Neural progenitor cell (in vitro differentiated cells): ENCODE results near the gene UGT1A8.

ENCODE experiments used
- EZH2 ChIP-seq: fragments of 200-600 bp; sonication (generic); IDR thresholded peaks from 2 replicates; pipeline ENCODE4 v1.6.1; 2017; ENCODE audit warnings: antibody characterized with exemption, mild to moderate bottlenecking, moderate library complexity
- EZH2phosphoT487 ChIP-seq: fragments of 200-600 bp; sonication (generic); IDR thresholded peaks from 2 replicates; pipeline ENCODE4 v1.6.1; 2017; ENCODE audit warnings: antibody characterized with exemption
- TF ChIP-seq, protein P1 (sequence below): fragments of 200-600 bp; sonication (generic); IDR thresholded peaks from 2 replicates; pipeline ENCODE4 v1.5.1; 2017; ENCODE audit warnings: antibody characterized with exemption, mild to moderate bottlenecking

DNA sequence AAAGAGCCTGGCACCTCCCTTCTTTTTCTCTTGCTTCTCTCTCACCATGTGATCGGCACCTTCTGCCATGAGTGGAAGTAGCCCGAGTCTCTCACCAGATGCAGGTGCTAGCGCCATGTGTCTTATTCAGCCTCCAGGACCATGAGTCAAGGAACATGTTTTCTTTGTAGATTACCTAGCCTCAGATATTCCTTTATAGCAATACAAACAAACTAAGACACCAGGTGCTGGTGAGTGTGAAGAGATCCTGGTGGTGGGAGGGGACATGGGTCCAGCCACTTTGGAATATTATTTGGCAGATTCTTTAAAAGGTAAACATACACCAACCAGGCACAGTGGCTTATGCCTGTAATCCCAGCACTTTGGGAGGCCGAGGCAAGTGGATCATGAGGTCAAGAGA is 45.0 kb upstream of the UGT1A8 start:
- TF ChIP-seq EZH2 (no peak), EZH2phosphoT487 (no peak)
- TF ChIP-seq, protein P1, sequence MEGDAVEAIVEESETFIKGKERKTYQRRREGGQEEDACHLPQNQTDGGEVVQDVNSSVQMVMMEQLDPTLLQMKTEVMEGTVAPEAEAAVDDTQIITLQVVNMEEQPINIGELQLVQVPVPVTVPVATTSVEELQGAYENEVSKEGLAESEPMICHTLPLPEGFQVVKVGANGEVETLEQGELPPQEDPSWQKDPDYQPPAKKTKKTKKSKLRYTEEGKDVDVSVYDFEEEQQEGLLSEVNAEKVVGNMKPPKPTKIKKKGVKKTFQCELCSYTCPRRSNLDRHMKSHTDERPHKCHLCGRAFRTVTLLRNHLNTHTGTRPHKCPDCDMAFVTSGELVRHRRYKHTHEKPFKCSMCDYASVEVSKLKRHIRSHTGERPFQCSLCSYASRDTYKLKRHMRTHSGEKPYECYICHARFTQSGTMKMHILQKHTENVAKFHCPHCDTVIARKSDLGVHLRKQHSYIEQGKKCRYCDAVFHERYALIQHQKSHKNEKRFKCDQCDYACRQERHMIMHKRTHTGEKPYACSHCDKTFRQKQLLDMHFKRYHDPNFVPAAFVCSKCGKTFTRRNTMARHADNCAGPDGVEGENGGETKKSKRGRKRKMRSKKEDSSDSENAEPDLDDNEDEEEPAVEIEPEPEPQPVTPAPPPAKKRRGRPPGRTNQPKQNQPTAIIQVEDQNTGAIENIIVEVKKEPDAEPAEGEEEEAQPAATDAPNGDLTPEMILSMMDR = no peak
